DMS 273 (cell line): ENCODE measurements around the gene AKIRIN1.
"Not testable (repeated sequence)": the region's sequence is repeated elsewhere in the genome, so short reads cannot be mapped to it uniquely, and the experiment has no call there.

ENCODE experiments used
- DNase-seq: peaks from one replicate; lab custom pipeline; 2025; ENCODE audit not compliant: unreplicated experiment; lab: John Stamatoyannopoulos, UW

Gene AKIRIN1

DNA sequence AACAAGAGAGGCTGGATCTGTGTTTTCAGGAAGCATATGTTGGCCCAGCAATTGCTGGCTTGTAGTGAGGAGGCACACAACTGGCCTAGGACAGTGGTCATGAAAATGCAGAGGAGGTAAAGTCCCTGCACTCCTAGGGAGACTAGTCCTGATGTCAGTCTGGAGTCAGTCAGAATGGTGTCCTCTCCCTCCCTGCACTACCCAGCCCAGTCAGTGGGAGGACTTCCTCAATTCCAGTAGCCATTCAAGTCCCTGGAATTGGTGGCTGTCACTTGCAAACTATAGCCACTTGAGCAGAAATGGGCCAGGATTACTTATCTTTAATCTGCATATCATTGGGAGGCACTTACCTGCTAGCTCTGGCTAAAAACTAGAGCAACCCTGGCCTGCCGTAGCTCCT lies 53.7 kb downstream of the AKIRIN1 start:
- DNase-seq: no peak

DNA sequence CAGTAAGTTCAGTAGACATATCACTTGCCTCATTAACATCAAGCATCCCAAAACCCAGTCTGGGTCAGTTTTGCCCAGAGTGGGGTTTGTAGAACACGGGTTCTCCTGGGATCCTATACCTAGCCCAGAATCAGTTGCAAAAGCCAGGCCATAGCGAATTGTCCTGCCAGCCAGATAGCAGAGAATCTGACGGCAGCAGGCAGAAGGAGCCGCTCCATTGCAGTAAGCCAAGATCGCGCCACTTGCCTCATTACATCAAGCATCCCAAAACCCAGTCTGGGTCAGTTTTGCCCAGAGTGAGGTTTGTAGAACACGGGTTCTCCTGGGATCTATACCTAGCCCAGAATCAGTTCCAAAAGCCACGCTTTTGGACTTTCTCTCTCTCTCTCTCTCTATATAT lies 54.2 kb downstream of the AKIRIN1 start:
- no peak for DNase-seq

- no peak for DNase-seq
Measured at GRCh38 chr1:39046613-39047210, 55.6 kb downstream of the AKIRIN1 start.

- DNase-seq: no peak
Measured at GRCh38 chr1:39047374-39048229, 56.5 kb downstream of the AKIRIN1 start.

- DNase-seq: no peak
Measured at GRCh38 chr1:39048745-39049370, 57.8 kb downstream of the AKIRIN1 start.

GRCh38 chr1:39050001-39050400 lies 58.9 kb downstream of the AKIRIN1 start:
- no peak for DNase-seq

GRCh38 chr1:39051193-39051850 lies 60.2 kb downstream of the AKIRIN1 start:
- not testable (repeated sequence) for DNase-seq

DNA sequence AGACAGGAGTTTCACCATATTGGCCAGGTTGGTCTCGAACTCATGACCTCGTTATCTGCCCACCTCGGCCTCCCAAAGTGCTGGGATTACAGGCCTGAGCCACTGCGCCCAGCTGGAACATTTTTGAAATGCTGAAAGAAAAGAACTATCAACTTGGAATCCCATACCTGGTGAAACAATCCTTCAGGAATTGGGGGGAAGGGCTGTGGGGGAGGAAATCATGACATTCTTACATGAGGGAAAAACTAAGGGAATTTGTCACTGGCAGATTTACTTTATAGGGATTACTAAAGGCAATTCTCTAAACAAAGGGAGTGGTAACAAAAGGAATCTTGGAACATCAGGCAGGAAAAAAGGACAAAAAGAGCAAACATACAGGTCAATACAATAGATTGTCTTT lies 60.9 kb downstream of the AKIRIN1 start:
- no peak for DNase-seq

DNA sequence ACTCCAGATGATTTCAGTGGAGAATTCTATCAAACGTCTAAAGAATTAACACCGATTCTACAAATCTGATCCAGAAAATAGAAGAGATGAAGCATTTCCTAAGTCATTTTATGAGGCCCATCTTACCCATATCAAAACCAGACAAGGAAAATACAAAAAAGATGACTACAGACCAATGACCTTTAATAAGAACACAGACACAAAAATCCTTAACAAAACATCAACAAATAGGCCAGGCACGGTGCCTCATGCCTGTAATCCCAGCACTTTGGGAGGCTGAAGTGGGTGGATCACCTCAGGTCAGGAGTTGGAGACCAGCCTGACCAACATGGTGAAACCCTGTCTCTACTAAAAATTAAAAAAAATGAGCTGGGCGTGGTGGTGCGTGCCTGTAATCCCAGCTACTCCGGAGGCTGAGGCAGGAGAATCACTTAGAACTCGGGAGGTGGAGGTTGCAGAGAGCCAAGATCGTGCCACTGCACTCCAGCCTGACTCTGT lies 64.2 kb downstream of the AKIRIN1 start:
- DNase-seq: not testable (repeated sequence)
